ENCODE measurements around the gene ANKRD17. TPM values are rescaled to one million over a fixed set of nuclear protein-coding genes. Genes with fewer than 3 reads are reported as not detected.

Gene ANKRD17
- total and polyA plus RNA-seq, 2 donors (not counting 3 experiments of a cell fraction or from before 2014, with no cell fraction given) = 33.3 to 64.4 TPM

- Histone ChIP-seq H2AFZ (ENCODE audit: low read depth, low read length) (no peak overlapping the region), H4K20me1 (replicated peaks; ENCODE audit: control insufficient read depth, extremely low read depth, insufficient read depth, low read length) (peaks cover 13% of the 10 kb centered on the region), H3K79me2 (ENCODE audit: control insufficient read depth, insufficient read depth, low read length) (peaks cover 87% of the 10 kb centered on the region), H3K9me3 (replicated peaks; ENCODE audit: control insufficient read depth, insufficient read depth, low read length) (no peaks in the 10 kb centered on the region), H3K9me1 (replicated peaks; ENCODE audit: control insufficient read depth, extremely low read depth, insufficient read depth, low read length) (no peaks in the 10 kb centered on the region), H3K36me3 (ENCODE audit: control insufficient read depth in 2 of 2, extremely low read depth in 1 of 2, insufficient read depth in 2 of 2, low read length in 2 of 2) (peaks cover 2 to 6% of the 10 kb centered on the region in 2 experiments), H3K27me3 (ENCODE audit: control insufficient read depth in 2 of 2, insufficient read depth in 2 of 2, low read length in 2 of 2) (no peaks in the 10 kb centered on the region), H3K4me3 (replicated peaks in 1 of 3; ENCODE audit: insufficient read depth in 1 of 3, low read depth in 1 of 3, low read length in 3 of 3) (no peak overlapping the region), H3K27ac (ENCODE audit: insufficient read depth, low read depth, low read length) (no peak overlapping the region), H3K9ac (replicated peaks; ENCODE audit: extremely low read depth, insufficient read depth, low read length) (no peak overlapping the region), H3K4me1 (ENCODE audit: control insufficient read depth, extremely low read depth, insufficient read depth, low read length) (no peaks in the 10 kb centered on the region), H3K4me2 (ENCODE audit: insufficient read depth, low read length) (no peak overlapping the region)
- dilution Hi-C loops (cut with MboI; ENCODE audit: extremely low pct_ligation_motif_present, low sequenced_read_pairs) (no loop called here), intact Hi-C loops (cut with micrococcal nuclease) (no loop called here)
- ChIA-PET CTCF (interaction anchor here (1.6 kb wide), 1 partner anchor 12 kb away, joined by 4 read pairs; no protein-coding TSS in a partner anchor), POLR2A (no interaction called here)
- FAIRE-seq = no peak
- no TSS peak for BruUV-seq (replicated peaks)
- no peak for DNase-seq (ENCODE audit: low read depth, low spot score)
- TF ChIP-seq FOS (IDR thresholded peaks at IDR 0.05; ENCODE audit: borderline replicate concordance, insufficient read depth, low read length) (no peak), MYC (IDR thresholded peaks at IDR 0.05; ENCODE audit: low read depth, low read length) (no peak), POLR2AphosphoS5 (IDR thresholded peaks at IDR 0.05; ENCODE audit: insufficient read depth, low read depth, low read length) (no peak), EZH2 (IDR thresholded peaks at IDR 0.05; ENCODE audit: borderline replicate concordance, low read depth, low read length, severe bottlenecking) (no peak), MAX (IDR thresholded peaks at IDR 0.05; ENCODE audit: insufficient read depth, insufficient read length) (no peak), GATA2 (IDR thresholded peaks at IDR 0.05; ENCODE audit: insufficient read depth, insufficient read length, low read depth, low read length) (no peak), JUN (IDR thresholded peaks at IDR 0.05; ENCODE audit: borderline replicate concordance, insufficient read depth, insufficient read length, low read depth) (no peak), CTCF (IDR thresholded peaks at IDR 0.05; ENCODE audit: extremely low read depth in 1 of 2, insufficient read depth in 1 of 2, low read depth in 1 of 2, low read length in 2 of 2) (no peak), POLR2A (IDR thresholded peaks at IDR 0.05; ENCODE audit: low read depth, low read length) (no peak)
Measured at GRCh38 chr4:73234712-73235111, 23.9 kb downstream of the ANKRD17 start.
